GM12878 (cell line): ENCODE data around the gene CLDN24. TPM values are rescaled to one million over a fixed set of nuclear protein-coding genes. Genes with fewer than 3 reads are reported as not detected.

Source experiments
- ATAC-seq: fragments of 200-7000 bp; cut with Tn5 transposase; 3 replicates; pipeline ENCODE4 v1.9.1; 2020; ENCODE audit warnings: mild to moderate bottlenecking, moderate library complexity
- BruUV-seq: library from RNA; stranded (reverse); fragments of 400-500 nt; replicated peaks from 2 replicates; lab custom pipeline; 2021; lab: Mats Ljungman, UMichigan
- CTCF ChIA-PET: fragments of 300-600 bp; sonication (Branson Sonifier 250); formaldehyde crosslinking; extraction: SDS; loops from one replicate; lab custom pipeline; 2021; ENCODE audit warnings: inconsistent platforms; lab: Yijun Ruan, JAX
- POLR2A ChIA-PET: fragments of 350-600 bp; formaldehyde crosslinking; extraction: SDS; loops from one replicate; lab custom pipeline; 2021; ENCODE audit warnings: inconsistent platforms; lab: Charles Lee
- RAD21 ChIA-PET: fragments of 300-600 bp; sonication (Branson Sonifier 250); formaldehyde crosslinking; loops from one replicate; lab custom pipeline; 2023; ENCODE audit warnings: antibody characterized with exemption; ENCODE audit not compliant: unreplicated experiment; lab: Charles Lee
- SMC1A ChIA-PET: fragments of 300-600 bp; sonication (Branson Sonifier 250); formaldehyde crosslinking; loops from one replicate; lab custom pipeline; 2023; ENCODE audit not compliant: unreplicated experiment, uncharacterized antibody; lab: Charles Lee
- DNase-seq: peaks from one replicate; pipeline ENCODE4 v3.0.0-alpha.2; 2011; ENCODE audit warnings: low read depth, low spot score
- FAIRE-seq: peaks from 3 replicates; lab custom pipeline; 2011; peaks lifted over from hg19 to GRCh38; lab: Jason Lieb, UNC
- H2AFZ ChIP-seq: 2 replicates; pipeline ENCODE4 v1.6.0; 2011; ENCODE audit warnings: low read depth, low read length, control low read depth; ENCODE audit not compliant: control insufficient read depth
- H3K27ac ChIP-seq: 2 replicates; pipeline ENCODE4 v1.5.1; 2011; ENCODE audit warnings: control low read depth; ENCODE audit not compliant: control insufficient read depth, insufficient read depth
- H3K27me3 ChIP-seq, 2 experiments: replicated peaks in 1 of 2; 2 replicates each; pipeline versions ENCODE4 v1.6.0 to v1.6.1; 2011; ENCODE audit warnings: low read length in 1 of 2; ENCODE audit not compliant: control insufficient read depth in 2 of 2, insufficient read depth in 2 of 2
- H3K36me3 ChIP-seq, 2 experiments: 2 replicates each; pipeline ENCODE4 v1.5.1; 2011; ENCODE audit warnings: low read length in 1 of 2; ENCODE audit not compliant: control insufficient read depth in 2 of 2, insufficient read depth in 2 of 2
- H3K4me1 ChIP-seq: 2 replicates; pipeline ENCODE4 v1.6.1; 2011; ENCODE audit warnings: mild to moderate bottlenecking, low read length, moderate library complexity, mixed read lengths; ENCODE audit not compliant: control insufficient read depth, insufficient read depth
- H3K4me2 ChIP-seq: 2 replicates; pipeline ENCODE4 v1.6.0; 2011; ENCODE audit warnings: control low read depth; ENCODE audit not compliant: control insufficient read depth, insufficient read depth
- H3K4me3 ChIP-seq: fragments of 200-600 bp; sonication (generic); 2 replicates; pipeline ENCODE4 v1.5.1; 2016
- H3K79me2 ChIP-seq: 2 replicates; pipeline ENCODE4 v1.6.0; 2011; ENCODE audit warnings: low read length; ENCODE audit not compliant: control insufficient read depth, insufficient read depth
- H3K9ac ChIP-seq: 2 replicates; pipeline ENCODE4 v1.8.0; 2011; ENCODE audit warnings: low read length, control low read depth, mixed read lengths; ENCODE audit not compliant: control insufficient read depth, insufficient read depth
- H3K9me3 ChIP-seq: replicated peaks from 3 replicates; pipeline ENCODE4 v1.5.1; 2011; ENCODE audit warnings: mild to moderate bottlenecking, low read length; ENCODE audit not compliant: control insufficient read depth, insufficient read depth
- H4K20me1 ChIP-seq: 2 replicates; pipeline ENCODE4 v1.6.0; 2011; ENCODE audit not compliant: control insufficient read depth, insufficient read depth
- FOXK2 ChIP-seq: fragments of 450-650 bp; IDR thresholded peaks from 2 replicates; pipeline ENCODE4 v1.6.1; 2017; ENCODE audit warnings: mild to moderate bottlenecking, moderate library complexity
- NKRF ChIP-seq: fragments of 450-650 bp; conservative IDR thresholded peaks from 2 replicates; pipeline ENCODE4 v1.6.1; 2017; ENCODE audit warnings: mild to moderate bottlenecking, moderate library complexity
- PAX5 ChIP-seq: IDR thresholded peaks from 2 replicates; pipeline ENCODE4 v1.6.1; 2011; ENCODE audit warnings: low read depth, low read length, borderline replicate concordance
- TCF12 ChIP-seq: IDR thresholded peaks from 2 replicates; pipeline ENCODE4 v1.6.1; 2011; ENCODE audit warnings: low read depth, mild to moderate bottlenecking, low read length
- WGBS: methylation state at CpG from one replicate; pipeline ENCODE4 v1.1.6; 2016; ENCODE audit warnings: low lambda C conversion rate; ENCODE audit not compliant: insufficient replicate concordance, insufficient coverage; ENCODE audit errors: missing lambda C conversion rate; 5-methylcytosine and 5-hydroxymethylcytosine counted together
- in situ Hi-C: fragments of 300-500 bp; cut with MboI; formaldehyde crosslinking; loops from 9 replicates; pipeline ENCODE4 v1.14.3; 2018; ENCODE audit warnings: mixed read lengths
- intact Hi-C: fragments of 100-400 bp; cut with micrococcal nuclease; formaldehyde crosslinking; loops from one replicate; pipeline ENCODE4 v1.14.2; 2022; ENCODE audit not compliant: unreplicated experiment
- polyA plus RNA-seq, 11 experiments: library from polyadenylated mRNA; depleted of rRNA in 4 of 11; unstranded in 6 of 11; stranded (reverse) in 5 of 11; fragments of >200 nt; fragmentation: Nextera tagmentation in 4 of 11; fragmentation: Illumina TruSeq in 1 of 11; extraction: Ambion mirVana in 4 of 11; extraction: Trizol in 1 of 11; gene quantifications; 1 replicate in 1 of 11; 2 replicates in 10 of 11; pipeline versions ENCODE4 v1.2.1 to v1.2.3, GENCODE V29; 2011 to 2016; ENCODE audit warnings: inconsistent platforms in 2 of 11, missing spikeins in 2 of 11, low read depth in 1 of 11
- total RNA-seq, 4 experiments: library from RNA; depleted of rRNA in 3 of 4; stranded (reverse); fragments of >200 nt in 3 of 4; fragmentation: Illumina TruSeq in 1 of 4; extraction: Trizol in 1 of 4; gene quantifications; 2 replicates each; pipeline versions ENCODE4 v1.2.1 to v1.2.3, GENCODE V29; 2013 to 2021
- TF ChIP-seq, protein P1 (sequence below), 3 experiments: IDR thresholded peaks in 2 of 3; conservative IDR thresholded peaks in 1 of 3; 2 replicates each; pipeline ENCODE4 v1.5.1; 2011; ENCODE audit warnings: low read depth in 3 of 3, low read length in 3 of 3, mild to moderate bottlenecking in 3 of 3, control low read depth in 2 of 3, moderate library complexity in 2 of 3, inconsistent platforms in 1 of 3, mixed read lengths in 1 of 3; ENCODE audit not compliant: control insufficient read depth in 2 of 3, insufficient read depth in 1 of 3; ENCODE audit errors: extremely low read depth in 1 of 3
- TF ChIP-seq, protein P2 (sequence below): IDR thresholded peaks from 2 replicates; pipeline ENCODE4 v1.6.1; 2011; ENCODE audit warnings: low read depth, low read length, improper control_type of control experiment, borderline replicate concordance

CLDN24 gene
- total and polyA plus RNA-seq, 10 of the 15 experiments (the other 5 are each of a cell fraction or from before 2014, with no cell fraction given): not detected

DNA sequence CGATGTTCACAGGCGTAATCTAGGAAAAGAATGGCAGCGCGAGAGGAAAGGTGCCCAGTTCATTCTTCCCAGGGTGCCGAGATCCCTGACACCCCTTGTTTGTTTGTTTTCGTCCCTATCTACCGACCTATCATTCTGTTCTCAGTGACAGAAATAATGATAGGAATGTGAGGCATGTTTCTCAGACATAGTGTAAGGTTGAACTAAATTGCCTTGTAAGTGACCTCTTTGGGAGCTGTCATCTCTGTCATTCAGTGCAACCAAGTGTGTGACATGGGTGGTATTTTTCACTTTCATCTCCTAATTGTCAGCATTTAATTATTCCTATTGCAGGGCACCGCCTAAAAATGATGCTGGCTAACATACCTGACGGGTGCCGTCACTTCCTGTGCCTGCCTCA, 26.5 kb downstream of the CLDN24 start:
- H3K4me3 ChIP-seq: no peak overlapping the region
- CTCF ChIA-PET: no interaction called here
- no peak overlapping the region for H3K4me2 ChIP-seq
- TF ChIP-seq, protein P1, sequence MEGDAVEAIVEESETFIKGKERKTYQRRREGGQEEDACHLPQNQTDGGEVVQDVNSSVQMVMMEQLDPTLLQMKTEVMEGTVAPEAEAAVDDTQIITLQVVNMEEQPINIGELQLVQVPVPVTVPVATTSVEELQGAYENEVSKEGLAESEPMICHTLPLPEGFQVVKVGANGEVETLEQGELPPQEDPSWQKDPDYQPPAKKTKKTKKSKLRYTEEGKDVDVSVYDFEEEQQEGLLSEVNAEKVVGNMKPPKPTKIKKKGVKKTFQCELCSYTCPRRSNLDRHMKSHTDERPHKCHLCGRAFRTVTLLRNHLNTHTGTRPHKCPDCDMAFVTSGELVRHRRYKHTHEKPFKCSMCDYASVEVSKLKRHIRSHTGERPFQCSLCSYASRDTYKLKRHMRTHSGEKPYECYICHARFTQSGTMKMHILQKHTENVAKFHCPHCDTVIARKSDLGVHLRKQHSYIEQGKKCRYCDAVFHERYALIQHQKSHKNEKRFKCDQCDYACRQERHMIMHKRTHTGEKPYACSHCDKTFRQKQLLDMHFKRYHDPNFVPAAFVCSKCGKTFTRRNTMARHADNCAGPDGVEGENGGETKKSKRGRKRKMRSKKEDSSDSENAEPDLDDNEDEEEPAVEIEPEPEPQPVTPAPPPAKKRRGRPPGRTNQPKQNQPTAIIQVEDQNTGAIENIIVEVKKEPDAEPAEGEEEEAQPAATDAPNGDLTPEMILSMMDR (IDR thresholded peaks at IDR 0.05 in 2 of 3, conservative IDR thresholded peaks at IDR 0.05 in 1 of 3; ENCODE audit: control insufficient read depth in 2 of 3, extremely low read depth in 1 of 3, insufficient read depth in 1 of 3, low read depth in 3 of 3, low read length in 3 of 3): no peak
- TF ChIP-seq PAX5 (no peak), FOXK2 (no peak), TCF12 (no peak), NKRF (no peak)
- TF ChIP-seq, protein P2, sequence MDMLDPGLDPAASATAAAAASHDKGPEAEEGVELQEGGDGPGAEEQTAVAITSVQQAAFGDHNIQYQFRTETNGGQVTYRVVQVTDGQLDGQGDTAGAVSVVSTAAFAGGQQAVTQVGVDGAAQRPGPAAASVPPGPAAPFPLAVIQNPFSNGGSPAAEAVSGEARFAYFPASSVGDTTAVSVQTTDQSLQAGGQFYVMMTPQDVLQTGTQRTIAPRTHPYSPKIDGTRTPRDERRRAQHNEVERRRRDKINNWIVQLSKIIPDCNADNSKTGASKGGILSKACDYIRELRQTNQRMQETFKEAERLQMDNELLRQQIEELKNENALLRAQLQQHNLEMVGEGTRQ: no peak
- no peak for DNase-seq
- SMC1A ChIA-PET: no interaction called here
- WGBS: 70% methylated on average over 10 of the region's 10 CpGs
- POLR2A ChIA-PET: no interaction called here
- intact Hi-C loops (no loop called here), in situ Hi-C loops (no loop called here)
- H3K79me2 ChIP-seq: no peaks in the 10 kb centered on the region
- H2AFZ ChIP-seq: no peak overlapping the region
- no peaks in the 10 kb centered on the region for H3K4me1 ChIP-seq
- no peak overlapping the region for H3K9ac ChIP-seq
- ATAC-seq: no peak
- no peaks in the 10 kb centered on the region for H3K36me3 ChIP-seq
- H4K20me1 ChIP-seq: no peaks in the 10 kb centered on the region
- H3K9me3 ChIP-seq: no peaks in the 10 kb centered on the region
- RAD21 ChIA-PET: no interaction called here
- no peak overlapping the region for H3K27ac ChIP-seq
- FAIRE-seq: no peak
- no peaks in the 10 kb centered on the region for H3K27me3 ChIP-seq
- BruUV-seq: no TSS peak
